IPS-20b (cell line): ENCODE data around the gene JARID2.

ENCODE experiments used
- H3K27ac ChIP-seq: one replicate; pipeline ENCODE4 v1.5.1; 2013; ENCODE audit warnings: low read length
- H3K27me3 ChIP-seq: 2 replicates; pipeline ENCODE4 v1.6.1; 2013; ENCODE audit warnings: mild to moderate bottlenecking, low read length, inconsistent platforms; ENCODE audit not compliant: insufficient read depth
- H3K36me3 ChIP-seq: 2 replicates; pipeline ENCODE4 v1.6.1; 2013; ENCODE audit warnings: low read depth, mild to moderate bottlenecking, inconsistent platforms, low read length, moderate library complexity; ENCODE audit not compliant: insufficient read depth
- H3K4me1 ChIP-seq: 2 replicates; pipeline ENCODE4 v1.6.1; 2013; ENCODE audit warnings: mild to moderate bottlenecking, control low read depth, inconsistent platforms, low read length, moderate library complexity; ENCODE audit not compliant: insufficient read depth
- H3K4me3 ChIP-seq: 2 replicates; pipeline ENCODE4 v1.5.1; 2013; ENCODE audit warnings: mild to moderate bottlenecking, low read length, inconsistent platforms
- H3K9ac ChIP-seq: 2 replicates; pipeline ENCODE4 v1.6.1; 2013; ENCODE audit warnings: low read depth, mild to moderate bottlenecking, inconsistent platforms, low read length, moderate library complexity
- H3K9me3 ChIP-seq: 2 replicates; pipeline ENCODE4 v1.6.1; 2013; ENCODE audit warnings: mild to moderate bottlenecking, low read depth, low read length, inconsistent platforms; ENCODE audit not compliant: insufficient read depth

The JARID2 gene

DNA sequence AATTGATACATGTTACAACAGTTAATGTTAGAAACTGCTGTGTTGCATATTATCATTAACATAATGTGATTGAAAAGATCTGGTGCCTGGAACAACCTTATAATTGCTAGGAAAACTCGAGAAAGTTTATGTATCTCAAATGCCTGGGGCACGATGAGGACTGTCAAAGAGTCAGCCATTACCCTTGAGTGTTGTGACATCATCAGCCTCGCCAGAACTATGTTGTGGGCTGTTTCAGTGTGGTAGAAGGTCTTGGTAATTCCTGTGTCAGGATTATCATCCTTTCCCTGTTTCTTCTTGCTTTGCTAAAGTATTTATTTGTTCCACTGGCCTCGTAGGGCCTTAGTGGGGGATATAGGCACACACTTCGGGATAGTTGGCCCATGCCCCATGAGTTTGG is 231.9 kb downstream of the JARID2 start:
- Histone ChIP-seq H3K4me3 (no peak overlapping the region), H3K27ac (no peak overlapping the region), H3K9me3 (no peaks in the 10 kb centered on the region), H3K27me3 (no peaks in the 10 kb centered on the region), H3K36me3 (peaks cover 46% of the 10 kb centered on the region), H3K4me1 (peaks cover 49% of the 10 kb centered on the region), H3K9ac (no peak overlapping the region)

DNA sequence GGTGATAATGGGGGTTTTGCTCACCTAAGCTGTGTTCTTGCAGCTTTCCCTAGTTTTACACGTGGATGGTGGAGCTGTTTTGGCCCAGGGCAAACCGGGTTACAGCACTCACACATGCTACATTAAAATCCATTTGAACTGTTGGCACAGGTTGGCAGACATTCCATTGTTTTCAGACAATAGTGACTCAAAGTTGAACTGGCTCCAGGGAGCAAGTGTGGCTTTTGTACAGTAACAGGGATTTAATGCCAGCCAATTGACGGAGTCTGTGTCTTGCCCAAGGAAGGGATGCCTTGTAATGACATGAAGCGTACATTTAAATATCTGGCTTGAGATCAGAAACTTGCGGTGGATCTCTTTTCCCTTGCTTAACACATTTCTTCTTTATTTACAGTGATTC is 233.9 kb downstream of the JARID2 start:
- peaks cover 47% of the 10 kb centered on the region for H3K4me1 ChIP-seq
- H3K36me3 ChIP-seq, result peaks cover 27% of the 10 kb centered on the region
- no peak overlapping the region for H3K4me3 ChIP-seq
- no peak overlapping the region for H3K9ac ChIP-seq
- H3K9me3 ChIP-seq, result no peaks in the 10 kb centered on the region
- H3K27ac ChIP-seq, result no peak overlapping the region
- no peaks in the 10 kb centered on the region for H3K27me3 ChIP-seq

DNA sequence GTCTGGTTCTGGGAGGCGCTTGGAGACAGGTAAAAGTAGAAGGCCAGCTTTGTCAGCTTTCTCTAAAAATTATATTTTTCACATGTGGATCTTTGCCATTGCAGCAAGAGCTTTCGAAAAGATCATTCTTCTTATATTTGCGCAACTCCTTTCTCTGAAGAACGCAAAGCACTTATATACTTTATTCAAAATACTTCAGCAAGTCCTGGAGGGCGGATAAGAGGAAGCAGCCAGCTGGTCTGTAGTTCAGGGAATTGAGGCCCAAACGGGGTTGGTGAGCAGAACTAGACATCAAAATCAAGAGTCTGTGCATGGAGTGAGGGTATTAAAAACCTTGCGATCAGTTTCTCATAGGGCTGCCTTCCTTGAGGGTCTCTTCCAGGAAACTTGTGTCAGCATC is 234.7 kb downstream of the JARID2 start:
- Histone ChIP-seq H3K27me3 (no peaks in the 10 kb centered on the region), H3K9ac (no peak overlapping the region), H3K4me3 (no peak overlapping the region), H3K9me3 (no peaks in the 10 kb centered on the region), H3K4me1 (peaks cover 47% of the 10 kb centered on the region), H3K36me3 (peaks cover 20% of the 10 kb centered on the region), H3K27ac (no peak overlapping the region)

DNA sequence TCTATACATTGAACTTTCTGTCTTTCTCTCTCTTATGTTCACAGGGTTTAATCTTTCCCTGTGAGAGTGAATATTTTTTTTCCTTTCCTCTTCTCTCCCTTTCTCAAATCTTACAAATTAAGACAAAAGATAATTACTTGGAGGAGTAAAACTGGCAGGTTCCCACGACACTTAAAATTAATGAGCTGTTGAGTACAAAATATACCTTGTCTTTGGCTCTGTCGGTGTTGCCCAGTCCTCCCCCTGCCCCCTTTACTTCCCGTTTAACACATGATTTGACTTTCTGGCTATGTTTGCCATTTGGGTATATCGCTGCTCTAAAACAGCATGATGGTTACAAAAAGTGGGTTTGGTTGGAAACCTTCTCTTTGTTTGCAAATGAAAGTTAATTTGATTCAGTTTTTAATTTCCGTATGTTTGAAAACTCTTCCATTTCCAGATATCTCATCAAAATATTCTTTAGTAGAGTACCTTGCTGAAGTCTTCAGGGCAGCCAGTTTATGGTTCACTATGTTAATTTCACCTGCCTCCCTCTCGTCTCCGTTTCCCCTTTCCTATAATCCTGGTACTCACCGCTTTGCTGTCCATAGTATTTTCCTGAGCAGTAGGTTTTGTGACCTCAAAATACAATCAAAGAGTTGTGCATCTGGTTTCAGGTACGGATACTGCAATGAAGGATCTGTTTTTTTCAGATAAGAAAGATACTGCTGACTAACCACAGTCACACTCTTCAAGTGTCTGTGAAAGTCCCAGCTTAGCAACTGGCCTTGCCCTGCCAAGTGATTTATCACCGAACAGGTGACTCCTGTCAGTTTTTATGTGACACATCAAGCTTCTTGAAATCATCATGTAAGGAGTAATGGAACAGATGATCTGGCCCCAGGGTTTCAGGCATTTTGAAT is 235.8 kb downstream of the JARID2 start:
- peaks cover 51% of the 10 kb centered on the region for H3K4me1 ChIP-seq
- peaks cover 9% of the 10 kb centered on the region for H3K36me3 ChIP-seq
- H3K27me3 ChIP-seq, result no peaks in the 10 kb centered on the region
- no peak overlapping the region for H3K9ac ChIP-seq
- no peak overlapping the region for H3K27ac ChIP-seq
- H3K4me3 ChIP-seq, result no peak overlapping the region
- H3K9me3 ChIP-seq, result no peaks in the 10 kb centered on the region

DNA sequence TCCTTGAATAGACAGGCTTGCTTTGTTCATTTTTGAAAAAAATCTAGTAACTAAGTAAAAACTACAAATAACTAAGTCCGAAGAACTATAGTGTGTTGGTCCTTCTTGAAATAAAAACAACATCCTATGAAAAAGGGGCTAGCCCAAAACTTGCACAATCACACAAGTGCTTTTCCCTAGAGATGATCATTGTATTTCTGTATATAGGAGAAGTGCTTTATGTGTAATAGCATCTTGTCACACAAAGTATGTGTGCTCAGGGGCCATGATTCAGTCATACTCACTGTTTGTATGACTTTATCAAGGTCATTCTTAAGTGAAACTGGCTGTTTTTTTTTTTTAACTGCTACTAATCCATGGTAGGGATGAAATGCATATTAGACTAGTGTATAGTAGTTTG is 237.2 kb downstream of the JARID2 start:
- no peaks in the 10 kb centered on the region for H3K9me3 ChIP-seq
- no peaks in the 10 kb centered on the region for H3K27me3 ChIP-seq
- peaks cover 14% of the 10 kb centered on the region for H3K36me3 ChIP-seq
- no peak overlapping the region for H3K27ac ChIP-seq
- H3K4me3 ChIP-seq, result no peak overlapping the region
- peaks cover 45% of the 10 kb centered on the region for H3K4me1 ChIP-seq
- no peak overlapping the region for H3K9ac ChIP-seq

DNA sequence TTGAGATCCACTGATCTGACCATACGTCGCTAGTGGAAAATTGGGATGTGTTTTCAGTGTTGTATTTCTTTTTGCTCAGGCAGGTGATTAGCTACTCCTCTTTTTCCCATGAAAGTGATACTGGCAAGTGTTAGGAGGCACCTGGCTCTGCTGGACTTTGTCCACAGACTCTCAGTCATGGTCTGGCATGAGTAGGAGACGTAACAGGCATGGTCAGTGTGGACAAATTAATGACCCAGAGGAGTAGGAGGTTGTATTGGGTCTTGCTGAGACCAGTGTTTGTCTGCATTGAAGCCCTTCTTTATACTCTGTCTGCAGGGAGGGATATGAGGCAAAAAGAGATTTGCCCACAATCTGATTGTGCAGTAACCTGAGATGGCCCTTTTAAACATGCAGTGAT is 238.3 kb downstream of the JARID2 start:
- Histone ChIP-seq H3K9me3 (no peaks in the 10 kb centered on the region), H3K4me3 (no peak overlapping the region), H3K27ac (no peak overlapping the region), H3K4me1 (peaks cover 44% of the 10 kb centered on the region), H3K27me3 (no peaks in the 10 kb centered on the region), H3K36me3 (peaks cover 25% of the 10 kb centered on the region), H3K9ac (no peak overlapping the region)

DNA sequence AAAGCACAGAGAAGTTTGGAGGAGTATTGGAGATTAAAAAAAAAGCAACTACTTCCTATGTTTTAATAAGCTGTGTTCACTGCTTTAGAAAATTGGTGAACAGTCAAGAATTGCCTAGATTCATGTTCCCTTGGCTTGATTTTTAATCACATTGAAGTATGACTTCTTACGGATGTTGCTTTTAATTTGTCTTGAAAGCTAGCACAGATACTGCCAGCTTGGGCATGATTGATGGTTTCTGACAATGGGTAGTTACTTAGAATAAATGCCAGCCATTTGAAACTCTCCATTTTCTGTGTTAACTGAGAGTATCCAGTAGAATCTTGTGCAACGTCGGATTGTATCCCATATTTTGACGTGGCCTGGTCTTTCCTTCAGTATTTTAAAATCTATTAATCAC is 239.0 kb downstream of the JARID2 start:
- Histone ChIP-seq H3K4me3 (no peak overlapping the region), H3K4me1 (peaks cover 39% of the 10 kb centered on the region), H3K9me3 (no peaks in the 10 kb centered on the region), H3K36me3 (peaks cover 31% of the 10 kb centered on the region), H3K27ac (no peak overlapping the region), H3K27me3 (no peaks in the 10 kb centered on the region), H3K9ac (no peak overlapping the region)

DNA sequence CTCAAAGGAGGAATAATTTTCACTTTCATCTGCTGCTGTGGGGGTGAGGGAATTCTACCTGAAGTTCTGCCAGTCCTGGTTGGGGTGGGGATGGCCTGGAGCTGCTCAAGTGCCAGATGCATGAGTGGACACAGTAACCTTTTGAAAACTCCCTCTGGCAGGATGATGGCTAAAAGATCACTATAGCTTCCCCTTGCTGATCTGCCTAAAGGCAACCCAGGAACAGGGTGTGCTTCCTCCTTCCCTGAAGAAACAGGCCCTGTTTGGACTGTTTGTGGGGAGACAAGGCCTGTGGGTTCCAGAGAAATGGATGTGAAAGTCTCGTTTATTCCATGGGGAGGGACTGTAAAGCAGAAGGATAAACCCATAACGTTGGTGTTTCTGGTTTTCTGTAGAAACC is 240.1 kb downstream of the JARID2 start:
- no peaks in the 10 kb centered on the region for H3K27me3 ChIP-seq
- H3K4me1 ChIP-seq, result peaks cover 39% of the 10 kb centered on the region
- H3K4me3 ChIP-seq, result no peak overlapping the region
- H3K36me3 ChIP-seq, result peaks cover 37% of the 10 kb centered on the region
- H3K9me3 ChIP-seq, result no peaks in the 10 kb centered on the region
- no peak overlapping the region for H3K27ac ChIP-seq
- no peak overlapping the region for H3K9ac ChIP-seq

DNA sequence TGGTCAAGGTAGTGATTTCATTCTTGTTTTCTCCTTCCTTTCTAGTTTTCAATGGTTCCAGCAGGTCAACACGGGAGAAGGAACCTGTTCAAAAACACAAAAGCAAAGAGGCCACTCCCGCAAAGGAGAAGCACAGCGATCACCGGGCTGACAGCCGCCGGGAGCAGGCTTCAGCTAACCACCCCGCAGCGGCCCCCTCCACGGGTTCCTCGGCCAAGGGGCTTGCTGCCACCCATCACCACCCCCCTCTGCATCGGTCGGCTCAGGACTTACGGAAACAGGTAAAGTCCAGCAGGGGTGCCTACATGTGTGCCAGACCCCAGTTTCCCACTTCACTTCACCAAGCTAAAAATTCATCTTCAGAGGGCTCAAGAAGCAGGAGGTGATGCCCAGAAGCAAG is 241.4 kb downstream of the JARID2 start:
- Histone ChIP-seq H3K27me3 (no peaks in the 10 kb centered on the region), H3K4me3 (no peak overlapping the region), H3K4me1 (peaks cover 43% of the 10 kb centered on the region), H3K9ac (no peak overlapping the region), H3K36me3 (peaks cover 45% of the 10 kb centered on the region), H3K27ac (no peak overlapping the region), H3K9me3 (no peaks in the 10 kb centered on the region)

DNA sequence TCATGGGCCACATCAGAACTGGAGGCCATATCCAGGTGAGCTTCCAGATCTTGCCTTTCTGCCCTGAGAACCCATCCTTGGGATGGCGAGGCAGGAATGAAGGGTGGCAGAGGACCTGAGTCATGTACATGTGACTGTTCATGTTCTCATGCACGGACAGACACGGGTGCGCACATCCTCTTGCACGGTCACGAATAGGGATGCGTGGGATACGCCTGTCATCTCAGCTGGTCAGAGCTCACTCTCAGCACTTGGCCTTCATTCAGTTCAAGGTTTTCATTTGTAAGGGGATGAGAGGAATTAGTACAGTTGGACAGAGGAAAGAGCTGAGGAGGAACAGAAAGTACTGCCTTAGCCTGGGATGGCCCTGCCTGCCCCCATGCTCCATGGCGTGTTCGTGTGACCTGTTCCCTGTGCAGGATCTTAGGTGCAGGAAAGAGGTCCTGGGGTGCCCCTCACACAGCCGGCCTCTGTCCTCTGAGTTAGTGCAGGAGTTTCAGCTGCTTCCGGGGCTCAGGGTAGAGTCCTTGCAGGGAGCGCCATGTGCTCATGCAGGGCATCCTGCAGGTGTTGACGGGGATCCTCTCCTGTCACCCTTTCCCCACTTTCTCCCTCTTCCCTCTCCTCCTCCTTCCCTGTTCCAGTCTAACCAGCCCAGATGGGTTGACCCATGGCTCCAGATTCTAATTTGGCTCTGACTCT is 243.5 kb downstream of the JARID2 start:
- Histone ChIP-seq H3K4me3 (no peak overlapping the region), H3K36me3 (peaks cover 55% of the 10 kb centered on the region)

DNA sequence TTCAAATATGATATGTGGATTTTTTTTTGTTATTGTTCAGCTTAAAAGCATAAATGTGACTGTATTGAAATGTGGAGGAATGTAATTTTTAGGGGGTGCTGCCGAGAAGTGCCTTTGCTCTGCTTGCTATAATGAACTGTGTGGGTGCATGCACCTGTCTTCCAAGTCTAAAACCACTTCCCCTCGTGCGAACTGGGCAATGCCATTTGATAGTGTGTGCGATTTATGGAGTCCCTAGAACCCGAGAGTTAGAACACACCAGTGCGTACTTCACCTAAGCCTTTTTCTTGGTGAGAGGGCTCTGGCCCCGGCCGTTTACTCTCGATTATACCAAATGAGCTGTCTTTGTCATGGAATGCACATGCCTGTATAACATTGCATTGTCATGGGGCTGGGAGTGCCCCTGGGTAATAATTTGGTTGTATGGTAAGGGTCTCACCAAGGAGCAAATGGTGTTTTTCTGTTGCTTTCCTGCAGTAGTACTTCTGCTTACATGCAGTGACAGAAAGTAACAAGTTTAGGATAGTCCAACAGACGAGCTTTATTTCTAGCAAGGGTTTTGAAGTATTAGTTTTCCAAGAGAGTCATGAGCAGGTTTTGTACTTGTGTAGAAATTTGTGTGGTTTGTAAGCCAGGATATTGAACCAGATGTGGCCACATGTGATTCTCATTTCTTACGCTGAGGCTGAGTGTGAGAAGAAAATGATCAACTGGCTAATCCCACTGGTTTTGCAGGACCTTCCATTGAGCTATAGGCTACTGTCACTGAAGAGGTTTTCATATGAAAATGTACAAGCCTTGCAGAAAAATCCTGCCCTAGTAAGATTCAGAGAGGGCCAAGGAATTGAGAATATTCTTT is 244.6 kb downstream of the JARID2 start:
- Histone ChIP-seq H3K9me3 (no peaks in the 10 kb centered on the region), H3K9ac (no peak overlapping the region), H3K27me3 (no peaks in the 10 kb centered on the region), H3K36me3 (peaks cover 64% of the 10 kb centered on the region), H3K27ac (no peak overlapping the region), H3K4me1 (peaks cover 46% of the 10 kb centered on the region), H3K4me3 (no peak overlapping the region)

More for the DNA sequence above, 243.5 kb downstream of the JARID2 start:
- Histone ChIP-seq H3K4me1 (peaks cover 51% of the 10 kb centered on the region), H3K9me3 (no peaks in the 10 kb centered on the region), H3K27ac (no peak overlapping the region), H3K27me3 (no peaks in the 10 kb centered on the region), H3K9ac (no peak overlapping the region)
